ENCODE data around the gene TTLL6. TPM values are rescaled to one million over a fixed set of nuclear protein-coding genes. Genes with fewer than 3 reads are reported as not detected.

The TTLL6 gene
- total RNA-seq, 1 donor = not detected

DNA sequence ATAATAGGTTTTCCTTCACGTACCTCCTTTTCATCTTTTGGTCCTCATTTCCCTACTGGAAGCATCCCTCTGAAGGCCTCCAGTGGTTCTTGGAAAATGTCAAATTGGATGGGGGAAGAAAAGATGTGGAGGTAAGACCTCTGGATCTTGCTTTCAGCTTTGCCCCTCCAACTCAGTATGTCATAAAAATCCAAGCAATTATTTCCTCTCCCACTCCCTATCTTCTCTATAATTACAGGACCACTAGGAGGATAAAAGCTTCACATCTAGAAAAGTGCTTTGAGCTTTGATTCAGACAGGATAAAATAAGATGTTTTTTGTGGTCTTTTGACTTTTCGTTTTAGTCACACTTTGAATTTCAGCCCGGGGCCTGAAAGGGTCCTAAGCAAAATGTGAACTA, 1.7 kb downstream of the TTLL6 start:
- TF ChIP-seq, protein P1, sequence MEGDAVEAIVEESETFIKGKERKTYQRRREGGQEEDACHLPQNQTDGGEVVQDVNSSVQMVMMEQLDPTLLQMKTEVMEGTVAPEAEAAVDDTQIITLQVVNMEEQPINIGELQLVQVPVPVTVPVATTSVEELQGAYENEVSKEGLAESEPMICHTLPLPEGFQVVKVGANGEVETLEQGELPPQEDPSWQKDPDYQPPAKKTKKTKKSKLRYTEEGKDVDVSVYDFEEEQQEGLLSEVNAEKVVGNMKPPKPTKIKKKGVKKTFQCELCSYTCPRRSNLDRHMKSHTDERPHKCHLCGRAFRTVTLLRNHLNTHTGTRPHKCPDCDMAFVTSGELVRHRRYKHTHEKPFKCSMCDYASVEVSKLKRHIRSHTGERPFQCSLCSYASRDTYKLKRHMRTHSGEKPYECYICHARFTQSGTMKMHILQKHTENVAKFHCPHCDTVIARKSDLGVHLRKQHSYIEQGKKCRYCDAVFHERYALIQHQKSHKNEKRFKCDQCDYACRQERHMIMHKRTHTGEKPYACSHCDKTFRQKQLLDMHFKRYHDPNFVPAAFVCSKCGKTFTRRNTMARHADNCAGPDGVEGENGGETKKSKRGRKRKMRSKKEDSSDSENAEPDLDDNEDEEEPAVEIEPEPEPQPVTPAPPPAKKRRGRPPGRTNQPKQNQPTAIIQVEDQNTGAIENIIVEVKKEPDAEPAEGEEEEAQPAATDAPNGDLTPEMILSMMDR (IDR thresholded peaks at IDR 0.05; ENCODE audit: insufficient read depth, low read length) = no peak
- H3K4me3 ChIP-seq (ENCODE audit: low read depth, low read length) = no peak overlapping the region
- DNase-seq (ENCODE audit: low read depth) = no peak

DNA sequence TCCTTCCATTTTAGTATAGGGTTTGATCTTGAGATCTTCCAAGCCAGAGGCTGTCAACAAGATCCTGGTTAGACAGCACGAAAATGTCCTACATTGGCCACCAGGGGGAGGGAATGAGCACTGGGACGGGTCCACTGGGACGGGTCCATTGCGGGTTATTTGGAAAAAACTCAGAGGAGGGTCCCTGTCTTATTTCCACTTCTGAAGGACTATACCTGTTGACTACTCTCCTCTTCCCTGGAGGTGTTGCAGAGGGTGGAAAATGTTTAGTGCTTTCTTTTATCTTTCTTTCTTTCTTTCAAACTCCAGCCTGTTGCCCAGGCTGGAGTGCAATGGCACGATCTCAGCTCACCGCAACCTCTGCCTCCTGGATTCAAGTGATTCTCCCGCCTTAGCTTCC, 2.5 kb downstream of the TTLL6 start:
- H3K4me3 ChIP-seq (ENCODE audit: low read depth, low read length) = no peak overlapping the region
- DNase-seq (ENCODE audit: low read depth) = peak; percentile 56
- TF ChIP-seq, protein P1 (IDR thresholded peaks at IDR 0.05; ENCODE audit: insufficient read depth, low read length) = peak; percentile 87

DNA sequence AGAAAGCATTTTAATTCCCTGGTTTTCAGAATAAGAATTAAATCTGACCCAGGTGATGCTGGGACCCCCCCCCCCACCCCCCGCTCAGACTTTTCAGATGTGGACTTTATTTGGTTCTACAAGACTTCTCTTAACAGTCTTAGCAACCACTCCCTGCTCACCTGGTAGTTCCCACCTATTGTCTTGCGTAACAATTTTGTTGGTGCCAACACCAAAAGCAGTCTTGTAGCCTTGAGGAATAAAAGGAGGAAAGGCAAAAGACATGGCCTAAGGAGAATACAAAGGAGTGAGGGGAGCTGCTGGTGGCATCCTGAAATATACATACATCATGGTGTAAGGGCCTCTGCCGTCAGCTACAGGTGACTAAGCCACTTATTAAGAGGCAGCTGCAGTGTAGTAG, 5.0 kb downstream of the TTLL6 start:
- TF ChIP-seq, protein P1 (IDR thresholded peaks at IDR 0.05; ENCODE audit: insufficient read depth, low read length) = no peak
- no peak for DNase-seq (ENCODE audit: low read depth)
- no peak overlapping the region for H3K4me3 ChIP-seq (ENCODE audit: low read depth, low read length)

DNA sequence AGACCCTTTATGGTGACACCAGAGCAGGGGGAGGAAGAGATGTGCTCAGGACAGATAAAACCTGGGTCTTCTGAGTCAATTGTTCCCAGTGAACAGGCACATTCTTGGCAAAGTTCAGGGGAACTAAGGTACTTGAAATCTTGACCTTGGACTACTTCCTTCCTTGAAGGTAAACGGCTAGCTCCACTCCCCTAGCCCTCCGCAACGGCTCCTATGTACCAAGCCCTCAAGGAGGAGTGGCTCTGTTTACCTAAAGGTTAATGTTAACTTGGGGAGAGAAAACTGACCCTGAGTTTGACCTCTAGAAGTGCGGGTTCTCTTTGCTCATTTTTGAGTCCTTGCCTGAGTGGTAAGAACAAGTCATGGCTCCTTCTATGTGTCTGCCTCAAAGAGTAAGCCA, 7.8 kb downstream of the TTLL6 start:
- no peak for DNase-seq (ENCODE audit: low read depth)
- TF ChIP-seq, protein P1 (IDR thresholded peaks at IDR 0.05; ENCODE audit: insufficient read depth, low read length) = no peak
- no peak overlapping the region for H3K4me3 ChIP-seq (ENCODE audit: low read depth, low read length)

DNA sequence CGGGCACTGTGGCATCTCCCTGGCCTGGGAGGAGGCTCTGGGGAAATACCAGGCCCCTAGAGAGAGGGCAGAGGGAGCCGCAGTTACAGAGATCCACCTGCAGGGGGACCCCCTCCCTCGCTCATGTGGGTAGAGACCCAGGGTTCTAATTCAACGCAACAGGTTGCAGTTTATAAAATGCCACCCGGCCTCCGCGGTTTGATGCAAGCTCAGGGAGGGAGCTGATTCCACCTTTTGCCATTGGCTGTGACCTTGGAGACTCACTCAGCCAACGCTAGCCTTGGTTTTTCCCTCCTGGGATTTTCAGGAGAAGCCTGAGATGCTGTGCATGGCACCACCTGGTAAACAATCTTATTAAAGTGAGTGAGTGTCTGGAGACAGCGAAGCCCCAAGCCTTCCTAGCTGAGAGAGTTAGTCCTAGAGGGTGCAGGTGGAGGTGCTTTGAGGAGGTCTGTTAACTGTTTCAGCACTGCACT, 12.1 kb downstream of the TTLL6 start:
- H3K4me3 ChIP-seq (ENCODE audit: low read depth, low read length) = no peak overlapping the region
- peak; percentile 52 for DNase-seq (ENCODE audit: low read depth)
- TF ChIP-seq, protein P1 (IDR thresholded peaks at IDR 0.05; ENCODE audit: insufficient read depth, low read length) = peak; percentile 91

DNA sequence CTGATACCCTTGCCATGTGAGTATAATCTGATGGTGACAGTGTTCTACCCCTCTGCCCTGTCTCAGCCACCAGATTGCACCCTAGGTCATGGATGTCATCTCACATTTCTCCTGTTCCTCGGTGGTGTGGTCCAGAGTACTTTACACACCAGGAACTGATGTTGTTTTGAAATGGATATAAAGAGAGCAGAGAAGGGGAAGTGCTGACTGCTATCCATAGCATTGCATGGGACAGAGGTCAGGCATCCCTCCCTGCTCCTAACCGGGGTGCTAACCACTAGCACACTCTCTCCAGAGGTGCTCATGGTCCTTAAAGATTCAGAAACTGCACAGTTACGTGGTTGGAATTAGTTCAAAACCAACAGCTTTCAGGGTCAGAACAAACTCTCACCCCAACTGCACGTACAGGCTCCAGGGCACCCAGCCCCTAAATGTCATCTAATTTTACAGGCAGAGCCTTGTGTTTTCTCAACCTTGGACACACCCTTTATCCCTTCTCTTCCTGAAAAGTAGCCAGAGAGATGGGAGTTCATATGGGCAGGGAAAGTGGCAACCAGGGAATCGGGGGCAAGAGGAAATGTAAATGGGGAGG, 16.3 kb downstream of the TTLL6 start:
- TF ChIP-seq, protein P1 (IDR thresholded peaks at IDR 0.05; ENCODE audit: insufficient read depth, low read length) = no peak
- DNase-seq (ENCODE audit: low read depth) = no peak

More for the DNA sequence above, 16.3 kb downstream of the TTLL6 start:
- H3K4me3 ChIP-seq (ENCODE audit: low read depth, low read length) = no peak overlapping the region

Measured in fibroblast of the aortic adventitia (primary cell).